Measurements from ENCODE around the gene DDX39A.

The DDX39A gene

DNA sequence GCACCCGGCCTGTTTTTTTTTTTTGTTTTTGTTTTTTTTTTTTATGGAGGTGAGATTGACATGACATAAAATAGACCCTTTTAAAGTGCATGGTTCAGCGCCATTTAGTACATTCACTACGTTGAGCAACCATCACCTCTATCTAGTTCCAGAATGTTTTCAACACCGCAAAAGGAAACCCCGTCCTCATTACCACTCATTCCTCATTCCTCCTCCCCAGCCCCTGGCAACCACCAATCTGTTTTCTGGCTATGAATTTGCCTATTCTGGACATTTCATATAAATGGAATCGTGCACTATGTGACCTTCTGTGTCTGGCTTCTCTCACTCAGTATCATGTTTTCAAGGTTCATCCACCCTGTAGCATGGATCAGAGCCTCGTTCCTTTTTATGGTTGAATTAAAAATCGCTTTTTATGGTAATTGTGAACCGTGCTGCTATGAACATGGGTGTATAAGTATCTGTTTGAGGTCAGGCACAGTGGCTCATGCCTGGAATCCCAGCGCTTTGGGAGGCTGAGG lies 47.8 kb downstream of the DDX39A start:
- no peak overlapping the region for H3K4me2 ChIP-seq (ENCODE audit: low read length)
- H3K79me2 ChIP-seq: no peaks in the 10 kb centered on the region
- no peak overlapping the region for H2AFZ ChIP-seq
- no peak overlapping the region for H3K27ac ChIP-seq
- TF ChIP-seq, protein P1, sequence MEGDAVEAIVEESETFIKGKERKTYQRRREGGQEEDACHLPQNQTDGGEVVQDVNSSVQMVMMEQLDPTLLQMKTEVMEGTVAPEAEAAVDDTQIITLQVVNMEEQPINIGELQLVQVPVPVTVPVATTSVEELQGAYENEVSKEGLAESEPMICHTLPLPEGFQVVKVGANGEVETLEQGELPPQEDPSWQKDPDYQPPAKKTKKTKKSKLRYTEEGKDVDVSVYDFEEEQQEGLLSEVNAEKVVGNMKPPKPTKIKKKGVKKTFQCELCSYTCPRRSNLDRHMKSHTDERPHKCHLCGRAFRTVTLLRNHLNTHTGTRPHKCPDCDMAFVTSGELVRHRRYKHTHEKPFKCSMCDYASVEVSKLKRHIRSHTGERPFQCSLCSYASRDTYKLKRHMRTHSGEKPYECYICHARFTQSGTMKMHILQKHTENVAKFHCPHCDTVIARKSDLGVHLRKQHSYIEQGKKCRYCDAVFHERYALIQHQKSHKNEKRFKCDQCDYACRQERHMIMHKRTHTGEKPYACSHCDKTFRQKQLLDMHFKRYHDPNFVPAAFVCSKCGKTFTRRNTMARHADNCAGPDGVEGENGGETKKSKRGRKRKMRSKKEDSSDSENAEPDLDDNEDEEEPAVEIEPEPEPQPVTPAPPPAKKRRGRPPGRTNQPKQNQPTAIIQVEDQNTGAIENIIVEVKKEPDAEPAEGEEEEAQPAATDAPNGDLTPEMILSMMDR (IDR thresholded peaks at IDR 0.05): no peak
- no peaks in the 10 kb centered on the region for H3K9me3 ChIP-seq (ENCODE audit: control insufficient read depth, low read length)
- no peaks in the 10 kb centered on the region for H3K36me3 ChIP-seq (ENCODE audit: control insufficient read depth, insufficient read depth, low read length)
- H3K27me3 ChIP-seq (ENCODE audit: control insufficient read depth, insufficient read depth, low read length): no peaks in the 10 kb centered on the region
- H3K4me3 ChIP-seq (ENCODE audit: low read depth, low read length): no peak overlapping the region
- peaks cover 5% of the 10 kb centered on the region for H3K4me1 ChIP-seq
- H3K9ac ChIP-seq: no peak overlapping the region

DNA sequence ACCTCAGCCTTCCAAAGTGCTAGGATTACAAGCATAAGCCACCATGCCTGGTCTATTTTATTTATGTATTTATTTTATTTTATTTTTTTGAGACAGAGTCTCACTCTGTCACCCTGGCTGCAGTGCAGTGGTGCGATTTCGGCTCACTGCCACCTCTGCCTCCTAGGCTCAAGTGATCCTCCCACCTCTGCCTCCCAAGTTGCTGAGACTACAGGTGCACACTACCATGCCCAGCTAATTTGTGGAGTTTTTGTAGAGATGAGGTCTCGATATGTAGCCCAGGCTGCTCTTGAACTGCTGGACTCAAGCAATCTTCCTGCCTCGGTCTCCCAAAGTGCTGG lies 48.2 kb downstream of the DDX39A start:
- Histone ChIP-seq H3K4me3 (ENCODE audit: low read depth, low read length) (no peak overlapping the region), H3K9ac (no peak overlapping the region), H3K4me1 (peaks cover 6% of the 10 kb centered on the region), H3K27ac (no peak overlapping the region), H3K79me2 (no peaks in the 10 kb centered on the region), H3K27me3 (ENCODE audit: control insufficient read depth, insufficient read depth, low read length) (no peaks in the 10 kb centered on the region), H2AFZ (no peak overlapping the region), H3K36me3 (ENCODE audit: control insufficient read depth, insufficient read depth, low read length) (no peaks in the 10 kb centered on the region), H3K4me2 (ENCODE audit: low read length) (no peak overlapping the region), H3K9me3 (ENCODE audit: control insufficient read depth, low read length) (no peaks in the 10 kb centered on the region)
- TF ChIP-seq, protein P1 (IDR thresholded peaks at IDR 0.05): no peak

DNA sequence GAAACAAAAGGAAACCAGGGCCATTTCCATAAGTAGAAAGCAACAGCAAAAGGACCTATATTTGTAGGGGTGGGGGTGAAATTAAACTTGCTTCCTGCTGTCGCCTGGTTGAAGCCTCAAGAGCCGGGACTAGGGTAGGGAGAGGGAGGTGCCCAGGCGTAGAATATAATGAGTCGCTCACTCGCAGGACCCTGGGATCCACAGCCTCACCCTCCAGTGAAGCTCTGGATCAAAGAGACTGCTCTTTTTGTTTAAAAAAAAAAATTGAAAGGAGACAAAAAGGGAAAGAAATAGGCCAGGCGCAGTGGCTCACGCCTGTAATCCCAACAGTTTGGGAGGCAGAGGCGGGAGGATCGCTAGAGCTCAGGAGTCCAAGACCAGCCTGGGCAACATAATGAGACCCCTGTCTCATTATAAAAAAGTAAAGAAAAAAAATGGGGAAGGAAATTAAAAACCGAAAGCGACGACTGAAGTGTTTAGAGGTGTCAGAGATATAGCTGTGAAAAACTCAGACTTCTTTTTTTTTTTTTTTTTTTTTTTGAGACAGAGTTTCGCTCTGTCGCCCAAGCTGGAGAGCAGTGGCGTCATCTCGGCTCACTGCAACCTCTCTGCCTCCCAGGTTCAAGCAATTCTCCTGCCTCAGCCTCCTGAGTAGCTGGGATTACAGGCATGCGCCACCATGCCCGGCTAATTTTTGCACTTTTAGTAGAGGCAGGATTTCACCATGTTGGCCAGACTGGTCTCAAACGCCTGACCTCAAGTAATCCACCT lies 48.8 kb downstream of the DDX39A start:
- Histone ChIP-seq H3K27ac (peak overlapping the region; percentile 47), H2AFZ (no peak overlapping the region), H3K4me1 (peaks cover 6% of the 10 kb centered on the region), H3K9ac (no peak overlapping the region), H3K4me2 (ENCODE audit: low read length) (no peak overlapping the region), H3K9me3 (ENCODE audit: control insufficient read depth, low read length) (no peaks in the 10 kb centered on the region), H3K36me3 (ENCODE audit: control insufficient read depth, insufficient read depth, low read length) (no peaks in the 10 kb centered on the region), H3K27me3 (ENCODE audit: control insufficient read depth, insufficient read depth, low read length) (no peaks in the 10 kb centered on the region), H3K79me2 (no peaks in the 10 kb centered on the region), H3K4me3 (ENCODE audit: low read depth, low read length) (no peak overlapping the region)
- TF ChIP-seq, protein P1 (IDR thresholded peaks at IDR 0.05): no peak

DNA sequence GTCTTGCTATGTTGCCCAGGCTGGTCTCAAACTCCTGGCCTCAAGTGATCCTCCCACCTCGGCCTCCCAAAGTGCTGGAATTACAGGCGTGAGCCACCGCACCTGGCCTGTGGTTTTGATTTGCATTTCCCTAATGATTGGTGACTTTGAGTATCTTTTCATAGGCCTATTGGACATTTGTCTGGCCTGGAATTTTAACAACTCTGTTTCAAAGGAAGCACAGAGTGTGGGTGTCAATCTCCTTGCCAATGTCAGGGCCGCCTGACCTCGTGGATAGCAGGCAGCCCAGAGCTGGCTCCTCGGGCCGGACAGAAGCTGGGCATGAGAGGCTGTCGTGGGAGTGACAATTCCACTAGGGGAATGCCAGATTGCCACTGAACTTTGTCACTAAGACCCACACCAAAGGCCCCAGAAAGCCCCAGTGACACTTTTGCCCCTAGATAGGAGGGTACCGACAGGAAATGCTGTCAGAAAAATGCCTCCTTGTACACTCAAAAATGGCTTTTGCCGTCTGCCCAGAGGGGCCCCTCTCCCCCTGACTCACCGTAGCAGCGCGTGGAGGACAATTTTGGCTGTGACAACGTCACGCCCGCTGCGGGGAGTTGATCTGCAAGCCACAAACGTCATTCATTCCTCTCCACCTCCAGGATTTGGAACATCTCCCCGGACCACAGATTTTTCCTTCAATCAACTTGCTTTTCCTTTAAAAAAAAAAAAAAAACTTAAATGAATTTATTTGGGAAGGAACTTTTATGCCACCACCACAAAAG lies 49.6 kb downstream of the DDX39A start:
- Histone ChIP-seq H3K79me2 (no peaks in the 10 kb centered on the region), H3K4me2 (ENCODE audit: low read length) (no peak overlapping the region), H3K27ac (peak overlapping the region; percentile 47), H3K9ac (no peak overlapping the region), H3K4me1 (peaks cover 6% of the 10 kb centered on the region), H3K36me3 (ENCODE audit: control insufficient read depth, insufficient read depth, low read length) (no peaks in the 10 kb centered on the region), H2AFZ (no peak overlapping the region), H3K27me3 (ENCODE audit: control insufficient read depth, insufficient read depth, low read length) (no peaks in the 10 kb centered on the region), H3K4me3 (ENCODE audit: low read depth, low read length) (no peak overlapping the region), H3K9me3 (ENCODE audit: control insufficient read depth, low read length) (no peaks in the 10 kb centered on the region)
- TF ChIP-seq, protein P1 (IDR thresholded peaks at IDR 0.05): no peak

All from parathyroid adenoma (tissue), 2 donors.